ENCODE measurements around the gene DBX1.
"Not testable (repeated sequence)": the region's sequence is repeated elsewhere in the genome, so short reads cannot be mapped to it uniquely, and the experiment has no call there.

GRCh38 chr11:20200331-20200955 is 40.2 kb upstream of the DBX1 start:
- not testable (repeated sequence) for TF ChIP-seq CTCF, POLR2AphosphoS5, EP300, POLR2A (IDR thresholded peaks at IDR 0.05)

All from suprapubic skin (tissue), 4 donors.